Stomach smooth muscle (tissue), 2 donors: ENCODE data around the gene AP5S1.
A peak's percentile ranks its signal among the peaks of the same experiment; 100 is the strongest.

Experiments used
- H3K27ac ChIP-seq: one replicate; pipeline ENCODE4 v1.7.0; 2013; ENCODE audit warnings: mild to moderate bottlenecking, low read length, inconsistent platforms
- H3K27me3 ChIP-seq, 2 donors: one replicate each; pipeline ENCODE4 v1.7.0; 2013; ENCODE audit warnings: low read length in 2 of 2; ENCODE audit not compliant: insufficient read depth in 2 of 2, control insufficient read depth in 1 of 2
- H3K36me3 ChIP-seq, 2 donors: one replicate each; pipeline ENCODE4 v1.7.0; 2013; ENCODE audit warnings: low read length in 2 of 2; ENCODE audit not compliant: control insufficient read depth in 2 of 2, insufficient read depth in 2 of 2
- H3K4me1 ChIP-seq: one replicate; pipeline ENCODE4 v1.7.0; 2013; ENCODE audit warnings: low read length; ENCODE audit not compliant: control insufficient read depth, insufficient read depth
- H3K4me3 ChIP-seq, 2 donors: one replicate each; pipeline ENCODE4 v1.7.0; 2013; ENCODE audit warnings: low read length in 2 of 2
- H3K9ac ChIP-seq, 2 donors: one replicate each; pipeline ENCODE4 v1.7.0; 2013; ENCODE audit warnings: low read length in 2 of 2, mild to moderate bottlenecking in 1 of 2
- H3K9me3 ChIP-seq, 2 donors: one replicate each; pipeline ENCODE4 v1.7.0; 2013; ENCODE audit warnings: low read length in 2 of 2; ENCODE audit not compliant: control insufficient read depth in 2 of 2
- donor health status: healthy.
- donor health status: Pancreatic carcinoma.

AP5S1 gene

DNA sequence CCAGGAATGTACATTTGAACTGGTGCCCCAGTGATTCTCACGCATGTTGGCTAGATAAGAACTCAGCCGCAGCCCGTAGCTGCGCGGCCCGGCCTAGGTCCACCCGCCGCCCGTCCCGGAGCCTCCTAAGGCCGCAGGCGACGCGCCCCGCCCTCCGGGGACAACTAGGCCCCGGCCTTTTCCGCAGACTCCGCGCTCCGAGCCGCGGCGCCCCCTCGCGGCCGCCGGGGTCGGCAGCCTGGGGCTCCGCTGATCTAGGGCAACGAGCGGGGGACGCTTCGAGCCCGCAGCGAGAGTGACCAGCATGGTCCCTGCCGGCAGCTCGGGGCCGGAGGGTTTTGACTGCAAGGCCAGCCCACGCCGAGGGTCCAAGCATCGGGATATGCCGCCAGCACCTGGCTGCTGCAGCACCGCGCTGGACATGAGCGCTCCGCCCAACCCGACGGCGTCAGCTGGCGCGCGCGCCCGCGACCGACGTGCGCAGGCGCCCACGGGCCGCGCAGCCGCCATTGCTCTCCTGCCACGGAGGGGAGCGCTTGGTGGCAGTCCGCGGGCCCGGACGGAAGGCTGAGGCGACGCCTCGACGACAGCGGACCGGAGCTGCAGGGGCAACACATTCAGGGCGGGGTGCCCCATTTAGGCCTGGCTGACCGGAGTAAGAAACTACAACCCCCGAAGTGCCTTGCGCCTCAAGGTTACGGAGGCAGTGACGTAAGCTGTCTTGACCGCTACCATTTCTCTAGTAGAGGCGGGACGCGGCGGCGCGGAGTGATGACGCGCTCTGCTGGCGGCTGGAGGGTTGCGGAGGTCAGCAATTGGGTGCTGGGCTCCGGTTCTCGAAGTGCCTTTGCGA is at the start of gene AP5S1:
Gene AP5S1 (plus strand): TSS at position 500 of the 853 bp plus-strand sequence. CDS start 1,571 bp downstream, outside the sequence.
- Histone ChIP-seq H3K27me3 (no peaks in the 10 kb centered on the region), H3K36me3 (peaks cover 24 to 26% of the 10 kb centered on the region in 2 donors)

GRCh38 chr20:3771552-3772058 is 48.7 kb upstream of the AP5S1 start:
- peaks cover 23% of the 10 kb centered on the region for H3K4me1 ChIP-seq
- H3K36me3 ChIP-seq: no peaks in the 10 kb centered on the region
- H3K27ac ChIP-seq: no peak overlapping the region
- no peaks in the 10 kb centered on the region for H3K27me3 ChIP-seq
- H3K9ac ChIP-seq: no peak overlapping the region
- no peak overlapping the region for H3K4me3 ChIP-seq
- no peaks in the 10 kb centered on the region for H3K9me3 ChIP-seq

More for the DNA sequence above, at the start of gene AP5S1:
- peak within 1 kb of the TSS; percentile 96 to 98 for H3K9ac ChIP-seq
- peak within 1 kb of the TSS; percentile 84 to 90 for H3K4me3 ChIP-seq
- peaks cover 28% of the 10 kb centered on the region for H3K4me1 ChIP-seq
- H3K9me3 ChIP-seq: no peaks in the 10 kb centered on the region
- peak within 1 kb of the TSS; percentile 97 for H3K27ac ChIP-seq

- Histone ChIP-seq H3K27ac (no peak overlapping the region), H3K27me3 (no peaks in the 10 kb centered on the region), H3K9ac (no peak overlapping the region), H3K4me1 (peaks cover 17% of the 10 kb centered on the region), H3K9me3 (no peaks in the 10 kb centered on the region), H3K36me3 (no peaks in the 10 kb centered on the region), H3K4me3 (no peak overlapping the region)
These were observed 44.8 kb upstream of the AP5S1 start for GRCh38 chr20:3775457-3776108.

GRCh38 chr20:3777381-3777715 is 43.0 kb upstream of the AP5S1 start:
- Histone ChIP-seq H3K27me3 (no peaks in the 10 kb centered on the region), H3K27ac (no peak overlapping the region), H3K36me3 (no peaks in the 10 kb centered on the region), H3K9ac (peak overlapping the region; percentile 63 to 68), H3K9me3 (no peaks in the 10 kb centered on the region), H3K4me1 (peaks cover 21% of the 10 kb centered on the region), H3K4me3 (peak overlapping the region; percentile 67 to 76)

DNA sequence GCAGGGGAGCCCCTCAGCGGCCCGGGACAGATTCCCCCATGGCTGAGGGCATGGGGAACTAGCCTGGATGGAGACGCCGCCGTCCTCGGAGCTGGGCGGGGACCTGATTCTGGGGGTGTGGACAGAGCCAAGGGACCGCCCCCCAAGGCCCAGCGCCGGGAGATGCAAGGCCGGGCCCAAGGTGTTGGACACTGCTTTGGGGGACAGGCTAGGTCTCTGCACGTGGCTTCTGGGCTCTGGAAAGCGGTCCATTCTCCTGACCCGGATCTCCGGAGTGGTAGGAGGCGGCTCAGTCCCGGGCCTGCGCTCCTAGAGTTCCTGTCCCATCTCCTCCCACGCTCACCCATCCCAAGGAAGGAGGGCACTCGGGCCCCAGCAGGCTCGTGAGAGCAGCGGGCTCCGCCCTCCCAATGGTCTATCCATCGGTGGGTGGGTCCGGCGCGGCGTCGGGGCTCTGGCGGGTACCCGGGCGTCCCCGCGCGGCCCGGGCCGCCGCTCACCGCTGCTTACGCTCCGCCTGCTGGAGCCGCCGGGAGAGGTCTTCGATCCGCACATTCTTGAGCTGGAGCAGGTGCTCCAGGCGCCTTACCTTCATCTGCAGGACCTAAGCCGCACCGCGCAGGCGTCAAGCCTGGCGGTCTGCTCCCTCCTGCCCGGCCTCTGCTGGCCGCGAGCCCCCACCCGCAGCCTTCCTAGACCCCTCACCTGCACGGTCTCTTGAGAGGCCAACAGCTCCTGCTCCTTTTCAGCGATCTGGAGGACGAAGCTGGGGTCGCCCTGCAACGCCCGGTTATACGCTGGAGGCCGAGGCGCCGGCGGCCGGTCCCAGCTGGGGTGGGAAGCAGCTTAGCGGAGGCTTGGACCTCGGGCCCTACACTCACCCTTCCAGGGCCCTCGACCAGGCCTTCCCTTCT is 42.4 kb upstream of the AP5S1 start:
- peak overlapping the region; percentile 63 to 68 for H3K9ac ChIP-seq
- peaks cover 21% of the 10 kb centered on the region for H3K4me1 ChIP-seq
- no peak overlapping the region for H3K27ac ChIP-seq
- H3K4me3 ChIP-seq: peak overlapping the region; percentile 67 to 76
- H3K36me3 ChIP-seq: no peaks in the 10 kb centered on the region
- no peaks in the 10 kb centered on the region for H3K9me3 ChIP-seq
- H3K27me3 ChIP-seq: no peaks in the 10 kb centered on the region

- Histone ChIP-seq H3K27me3 (no peaks in the 10 kb centered on the region), H3K36me3 (no peaks in the 10 kb centered on the region), H3K4me1 (peaks cover 30% of the 10 kb centered on the region), H3K9ac (no peak overlapping the region), H3K27ac (no peak overlapping the region), H3K4me3 (no peak overlapping the region), H3K9me3 (no peaks in the 10 kb centered on the region)
These were observed 41.4 kb upstream of the AP5S1 start for GRCh38 chr20:3778976-3779375.

DNA sequence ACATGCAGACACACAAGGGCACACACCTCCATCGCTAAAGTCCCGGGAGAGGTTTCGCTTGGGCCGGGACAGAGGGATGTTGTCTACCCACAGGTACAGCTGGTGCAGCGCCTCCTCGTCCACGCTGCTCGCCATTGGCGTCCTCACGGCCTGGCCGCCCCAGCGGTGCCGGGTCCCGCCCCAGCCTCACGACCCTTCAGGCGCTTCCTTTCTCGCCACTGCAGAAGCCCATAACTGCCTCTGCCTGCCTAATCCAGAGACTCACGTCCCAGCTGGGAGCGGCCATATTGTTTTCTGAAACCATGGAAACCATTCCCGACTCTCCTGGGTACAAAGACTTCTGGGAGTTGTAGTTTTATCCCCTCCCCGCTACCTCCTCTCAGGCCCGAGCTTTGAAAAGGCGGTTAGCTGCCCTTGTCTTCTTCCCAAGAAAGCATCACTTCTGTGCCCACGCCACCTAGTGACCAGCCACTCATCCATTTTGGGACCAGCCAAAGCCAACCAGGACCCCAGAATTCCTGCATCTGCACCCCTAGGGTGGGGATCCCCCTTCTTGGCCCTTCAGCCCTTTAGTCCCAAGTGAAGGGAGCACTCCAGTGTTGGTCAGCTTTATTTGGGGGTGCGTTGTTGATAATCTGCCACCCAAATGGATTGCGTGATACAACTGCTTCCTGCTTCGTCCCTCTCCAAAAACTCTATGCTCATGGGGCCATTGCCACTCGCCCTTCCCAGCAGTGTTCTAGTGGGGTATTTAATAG is 39.0 kb upstream of the AP5S1 start, which contains the start of gene SPEF1:
Gene SPEF1 (minus strand): TSS at position 296 of the 758 bp plus-strand sequence. CDS start 161 bp downstream, at position 135.
- H3K27ac ChIP-seq: peak within 1 kb of the TSS; percentile 55
- no peak within 1 kb of the TSS for H3K9ac ChIP-seq
- H3K4me1 ChIP-seq: peaks cover 53% of the 10 kb centered on the region
- no peaks in the 10 kb centered on the region for H3K9me3 ChIP-seq
- H3K4me3 ChIP-seq: peak within 1 kb of the TSS; percentile 61 to 74
- no peaks in the 10 kb centered on the region for H3K27me3 ChIP-seq
- no peaks in the 10 kb centered on the region for H3K36me3 ChIP-seq

DNA sequence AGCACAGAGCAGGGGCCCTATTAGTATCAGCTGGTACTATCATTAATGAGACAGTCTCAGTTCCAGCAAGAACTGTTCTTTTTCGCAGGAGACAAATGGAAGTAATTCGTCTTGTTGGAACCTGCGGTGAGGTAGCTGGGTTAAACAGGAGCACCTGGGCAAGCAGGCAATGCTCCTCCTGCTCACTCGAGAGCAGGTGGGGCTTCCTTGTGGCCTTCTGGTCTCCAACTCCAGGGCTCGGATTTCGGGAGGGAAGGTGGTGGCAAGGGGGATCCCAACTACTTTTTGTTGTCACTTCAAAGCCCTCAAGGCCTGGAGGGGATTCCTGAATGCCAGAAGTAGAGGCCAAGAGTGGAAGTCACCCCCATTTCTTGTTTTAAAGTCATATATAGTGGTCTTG is 37.8 kb upstream of the AP5S1 start:
- Histone ChIP-seq H3K9ac (no peak overlapping the region), H3K9me3 (no peaks in the 10 kb centered on the region), H3K27me3 (no peaks in the 10 kb centered on the region), H3K27ac (no peak overlapping the region), H3K4me1 (peaks cover 46% of the 10 kb centered on the region), H3K36me3 (no peaks in the 10 kb centered on the region), H3K4me3 (no peak overlapping the region)

DNA sequence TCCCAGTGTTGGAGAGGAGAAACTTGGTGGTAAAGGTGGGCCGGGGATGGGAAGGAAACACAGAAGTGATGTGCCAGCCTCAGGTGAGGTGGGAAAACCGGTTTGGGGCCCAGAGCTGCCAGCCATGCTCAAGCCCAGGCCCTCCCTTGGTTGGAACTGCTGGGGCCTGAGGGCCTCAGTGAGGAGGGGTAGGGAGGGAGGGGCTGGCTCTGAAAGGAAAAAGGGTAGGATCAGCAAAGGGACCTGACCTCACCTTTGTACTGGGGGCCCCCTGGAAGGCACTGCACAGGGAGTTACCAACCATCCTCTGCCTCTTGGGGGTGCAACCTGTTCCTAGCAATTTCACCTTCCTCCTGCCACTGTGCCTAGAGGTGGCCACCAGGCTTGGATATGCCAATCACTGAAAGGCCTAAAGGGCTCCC is 37.3 kb upstream of the AP5S1 start:
- H3K27me3 ChIP-seq: no peaks in the 10 kb centered on the region
- no peaks in the 10 kb centered on the region for H3K9me3 ChIP-seq
- no peak overlapping the region for H3K27ac ChIP-seq
- H3K4me1 ChIP-seq: peaks cover 42% of the 10 kb centered on the region
- H3K9ac ChIP-seq: no peak overlapping the region
- H3K36me3 ChIP-seq: no peaks in the 10 kb centered on the region
- no peak overlapping the region for H3K4me3 ChIP-seq
